ENCODE data around the gene GASK1A.

GASK1A gene

GRCh38 chr3:43015572-43015971 is 36.5 kb downstream of the GASK1A start:
- DNase-seq: no peak

DNA sequence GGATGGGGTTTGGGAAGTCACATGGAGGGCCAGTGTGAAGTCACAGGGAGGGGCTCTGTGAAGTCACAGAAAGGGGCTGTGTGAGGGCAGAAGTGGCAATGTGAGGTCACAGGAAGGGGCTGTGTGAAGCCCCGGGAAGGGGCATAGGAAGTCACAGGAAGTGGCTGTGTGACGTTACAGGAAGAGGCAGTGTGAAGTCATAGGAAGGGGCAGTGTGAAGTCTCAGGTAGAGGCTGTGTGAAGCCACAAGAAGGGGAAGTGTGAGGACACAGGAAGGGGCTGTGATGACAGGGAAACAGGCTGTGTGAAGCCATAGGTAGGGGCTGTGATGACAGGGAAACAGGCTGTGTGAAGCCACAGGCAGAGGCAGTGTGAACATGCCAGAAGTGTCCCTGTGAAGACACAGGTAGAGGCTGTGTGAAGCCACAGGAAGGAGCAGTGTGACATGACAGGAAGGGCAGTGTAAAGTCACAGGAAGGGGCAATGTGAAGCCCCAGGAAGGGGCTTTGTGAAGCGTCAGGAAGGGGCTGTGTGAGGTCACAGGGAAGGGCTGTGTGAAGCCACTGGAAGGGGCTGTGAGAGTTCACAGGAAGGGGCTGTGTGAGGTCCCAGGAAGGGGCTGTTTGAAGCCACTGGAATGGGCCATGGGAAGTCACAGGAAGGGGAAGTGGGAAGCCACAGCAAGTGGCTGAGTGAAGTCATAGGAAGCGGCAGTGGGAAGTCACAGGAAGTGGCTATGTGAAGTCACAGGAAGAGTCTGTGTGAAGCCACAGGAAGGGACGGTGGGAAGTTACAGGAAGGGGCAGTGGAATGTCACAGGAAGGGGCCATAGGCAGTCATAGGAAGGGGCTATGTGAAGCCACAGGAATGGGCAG is 37.1 kb downstream of the GASK1A start:
- DNase-seq: peak; percentile 52

GRCh38 chr3:43017004-43017403 is 37.9 kb downstream of the GASK1A start:
- DNase-seq: peak; percentile 26

- peak; percentile 31 for DNase-seq
Observed at GRCh38 chr3:43017593-43018195, 38.6 kb downstream of the GASK1A start.

DNA sequence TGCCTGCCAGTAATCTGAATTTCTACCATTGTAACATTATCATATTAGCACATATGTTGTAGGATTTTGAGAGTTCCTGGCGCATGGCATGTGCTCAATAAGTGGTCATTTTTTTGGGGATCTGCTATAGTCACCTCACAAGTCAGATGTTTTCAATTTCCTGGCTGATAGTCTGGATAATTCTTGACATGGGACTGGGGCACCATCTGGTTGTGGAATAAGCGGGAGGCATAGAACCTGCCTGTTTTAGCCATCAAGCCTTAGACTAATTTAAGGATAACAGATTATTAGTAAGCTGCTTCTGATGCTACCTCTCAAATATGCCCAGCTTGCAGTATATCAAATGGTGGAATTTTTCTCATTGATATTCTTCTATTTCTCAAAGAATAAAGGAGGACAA is 39.1 kb downstream of the GASK1A start:
- DNase-seq: no peak

DNA sequence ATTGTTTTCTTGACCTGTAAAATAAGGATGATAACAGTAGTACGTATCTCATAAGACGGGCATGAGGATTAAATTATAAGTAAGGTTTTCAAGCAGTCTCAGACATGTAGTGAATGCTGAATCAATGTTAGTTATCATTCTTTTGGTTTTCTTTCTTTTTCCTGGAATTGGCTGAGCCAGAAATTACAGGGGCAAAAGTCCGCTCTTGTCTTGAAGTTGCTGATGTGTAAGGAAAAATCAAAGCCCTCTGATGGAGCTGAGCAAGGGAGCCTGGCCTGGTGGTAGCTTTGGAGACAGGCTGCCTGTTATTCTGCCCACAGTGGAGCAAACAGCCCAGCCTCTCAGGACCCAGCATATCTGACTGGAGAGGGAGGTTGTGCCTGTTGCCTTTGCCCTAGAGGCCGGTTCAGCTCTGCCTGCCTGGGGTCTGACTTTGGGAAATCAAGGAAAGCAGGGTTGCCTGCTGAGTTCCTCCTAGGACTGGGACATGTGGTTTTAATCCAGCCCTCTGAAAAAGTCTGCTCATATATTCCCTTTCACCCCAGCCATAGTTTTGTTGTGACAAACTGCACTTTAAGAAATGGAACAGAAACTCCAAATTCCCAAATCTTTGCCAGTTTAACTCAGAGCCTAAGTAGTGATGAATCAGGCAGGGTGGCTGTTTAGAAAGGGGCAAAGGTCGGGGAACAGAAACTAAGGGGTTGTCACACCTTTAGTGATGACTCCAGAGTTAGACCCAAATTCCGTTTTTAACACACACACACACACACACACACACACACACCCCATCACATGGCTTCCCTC is 40.1 kb downstream of the GASK1A start:
- DNase-seq: no peak

GRCh38 chr3:43019826-43020225 is 40.7 kb downstream of the GASK1A start:
- DNase-seq: no peak

DNA sequence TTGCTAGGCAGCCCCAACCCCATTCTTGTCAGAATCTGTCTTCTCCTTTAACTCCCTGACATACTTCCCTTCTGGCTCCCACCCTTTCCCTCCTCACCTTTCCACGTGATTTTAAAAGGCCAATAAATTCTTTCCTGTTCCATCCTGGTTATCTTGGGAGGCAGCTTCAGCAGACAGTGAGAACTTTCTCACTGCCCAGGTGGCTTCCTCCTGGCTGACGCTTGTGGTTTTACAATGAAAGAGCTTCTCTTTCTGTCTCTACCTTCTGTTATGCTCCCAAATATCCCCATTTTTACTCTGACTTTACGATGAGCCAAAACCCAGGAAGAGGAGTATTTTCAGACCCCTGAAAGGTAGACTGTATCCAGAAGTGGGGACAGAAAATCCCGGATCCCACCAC is 42.1 kb downstream of the GASK1A start:
- no peak for DNase-seq

- DNase-seq: no peak
Observed at GRCh38 chr3:43022121-43022520, 43.0 kb downstream of the GASK1A start.

DNA sequence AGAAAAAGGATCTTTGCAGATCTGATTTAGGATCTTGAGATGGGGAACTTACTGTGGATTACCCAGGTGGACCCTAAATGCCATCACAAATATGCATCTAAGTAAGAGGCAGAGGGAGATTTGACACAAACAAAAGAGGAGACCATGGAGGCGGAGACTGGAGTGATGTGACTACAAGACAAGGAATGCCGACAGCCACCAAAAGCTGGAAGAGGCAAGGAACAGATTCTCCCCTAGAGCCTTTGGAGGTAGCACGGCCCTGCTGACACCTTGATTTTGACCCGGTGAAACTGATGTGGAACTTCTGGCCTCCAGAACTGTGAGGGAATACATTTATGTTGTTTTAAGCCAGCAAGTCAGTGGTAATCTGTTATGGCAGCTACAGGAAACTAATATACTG is 44.0 kb downstream of the GASK1A start:
- DNase-seq: no peak

DNA sequence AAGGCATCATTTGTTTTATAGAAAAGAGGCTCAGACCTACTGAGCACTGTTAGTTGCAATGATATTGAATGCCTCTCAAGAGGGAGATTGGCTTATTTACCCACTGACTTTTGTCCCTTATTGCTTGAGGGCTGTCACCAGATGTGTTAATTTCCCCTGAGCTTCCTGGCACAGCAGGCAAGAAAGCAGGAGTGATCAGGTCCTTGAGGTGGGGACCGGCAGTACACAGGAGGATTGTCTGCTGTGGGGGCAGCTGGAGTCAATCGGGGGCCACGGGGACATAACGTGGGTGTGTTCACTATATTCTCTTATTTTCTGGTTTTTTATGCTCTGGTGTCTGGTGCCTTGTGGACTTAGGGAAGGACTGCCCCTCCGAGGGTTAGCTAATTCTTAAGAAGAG is 44.6 kb downstream of the GASK1A start:
- peak; percentile 19 for DNase-seq

- peak; percentile 59 for DNase-seq
Observed at GRCh38 chr3:43024181-43024885, 45.2 kb downstream of the GASK1A start.

DNA sequence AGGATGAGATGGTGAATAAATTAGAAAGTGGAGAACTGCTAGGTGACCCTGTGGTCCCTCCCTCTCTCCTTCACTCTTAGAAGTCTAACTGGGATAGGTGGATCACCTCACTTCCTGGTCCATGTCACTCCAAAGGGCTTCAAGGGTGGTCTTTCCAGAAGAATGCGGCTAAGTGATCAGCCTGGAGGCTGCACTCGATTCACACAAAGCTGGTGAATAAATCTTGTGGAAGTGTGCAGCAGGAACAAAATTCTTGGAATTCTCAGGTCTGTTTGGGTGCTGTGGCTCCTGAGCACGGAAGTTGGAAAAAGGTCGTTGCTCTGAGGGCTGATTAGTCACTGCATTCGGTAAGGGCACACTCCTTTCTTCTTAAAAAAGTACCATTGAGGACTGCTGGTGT is 46.3 kb downstream of the GASK1A start:
- DNase-seq: no peak

DNA sequence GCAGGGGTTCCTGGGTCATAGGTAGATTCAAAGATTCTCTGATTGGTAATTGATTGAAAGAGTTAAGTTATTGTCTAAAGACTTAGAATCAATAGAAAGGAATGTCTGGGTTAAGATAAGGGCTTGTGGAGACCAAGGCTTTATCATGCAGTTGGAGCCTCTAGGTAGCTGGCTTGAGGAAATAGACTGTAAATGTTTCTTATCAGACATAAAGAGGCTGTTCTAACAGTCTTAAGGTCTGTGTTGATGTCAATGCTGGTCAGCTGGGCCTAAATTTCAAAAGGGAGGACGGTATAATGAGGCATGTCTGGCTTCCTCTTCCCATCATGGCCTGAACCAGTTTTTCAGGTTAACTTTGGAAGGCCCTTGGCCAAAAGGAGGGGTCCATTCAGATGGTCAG is 48.9 kb downstream of the GASK1A start:
- no peak for DNase-seq

GRCh38 chr3:43028678-43029490 is 49.8 kb downstream of the GASK1A start:
- no peak for DNase-seq

DNA sequence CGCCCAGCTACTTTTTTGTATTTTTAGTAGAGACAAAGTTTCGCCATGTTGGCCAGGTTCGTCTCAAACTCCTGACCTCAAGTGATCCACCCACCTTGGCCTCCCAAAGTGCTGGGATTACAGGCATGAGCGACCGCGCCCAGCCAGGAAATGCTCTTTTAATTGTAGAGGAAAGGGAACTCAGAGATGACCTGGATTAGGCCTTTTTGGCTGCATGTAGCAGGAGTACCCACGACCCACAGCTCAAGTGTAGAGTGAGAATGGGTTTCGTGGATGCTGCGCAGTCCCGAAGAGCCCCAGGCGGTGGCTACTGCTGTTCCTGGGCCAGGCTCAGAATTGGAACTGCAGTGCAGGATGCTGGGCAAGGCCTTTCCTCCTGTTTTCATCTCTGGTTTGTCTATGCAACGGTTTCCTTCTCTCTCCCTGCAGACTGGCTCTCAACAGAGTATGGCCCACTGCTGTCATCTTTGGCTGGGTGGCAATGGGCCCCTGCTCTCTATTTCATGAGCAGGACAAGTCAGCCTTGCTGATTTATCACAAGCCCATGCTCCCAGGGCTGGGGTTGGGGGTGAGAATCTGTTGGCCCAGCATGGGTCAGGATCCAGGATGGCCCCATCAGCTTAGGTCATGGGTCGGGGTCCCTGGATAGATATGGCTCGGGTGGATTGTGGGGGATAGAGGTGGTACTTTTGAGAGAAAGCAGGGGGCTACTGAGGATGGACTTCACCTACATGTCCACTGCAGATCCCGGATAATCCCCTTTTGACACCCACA is 51.2 kb downstream of the GASK1A start:
- no peak for DNase-seq

- no peak for DNase-seq
Observed at GRCh38 chr3:43031485-43031884, 52.4 kb downstream of the GASK1A start.

DNA sequence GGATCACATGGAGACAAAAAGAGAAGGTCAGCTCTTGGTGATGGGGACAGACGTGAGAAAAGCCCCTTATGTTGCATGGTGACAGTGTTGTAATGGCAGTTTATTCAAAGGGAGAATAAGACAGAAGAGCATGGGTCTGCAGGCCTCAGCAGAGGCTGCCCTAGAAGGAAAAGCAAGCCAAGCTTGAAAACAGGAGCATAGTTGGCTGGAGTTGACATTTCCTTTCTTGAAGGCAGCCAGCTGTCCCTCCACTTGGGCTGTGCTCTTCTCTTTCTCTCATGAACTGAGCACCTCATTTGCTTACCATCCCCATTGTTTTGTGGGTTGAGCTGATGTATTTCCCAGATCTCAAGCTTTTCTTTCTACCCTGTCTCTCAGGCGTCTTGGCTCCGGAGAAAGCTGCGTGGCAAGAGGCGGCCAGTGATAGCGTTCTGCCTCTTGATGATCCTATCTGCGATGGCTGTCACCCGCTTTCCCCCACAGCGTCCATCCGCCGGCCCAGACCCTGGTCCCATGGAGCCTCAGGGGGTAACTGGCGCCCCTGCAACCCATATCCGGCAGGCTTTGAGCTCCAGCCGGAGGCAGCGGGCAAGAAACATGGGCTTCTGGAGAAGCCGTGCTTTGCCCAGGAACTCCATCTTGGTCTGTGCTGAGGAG is 52.9 kb downstream of the GASK1A start:
- no peak for DNase-seq

DNA sequence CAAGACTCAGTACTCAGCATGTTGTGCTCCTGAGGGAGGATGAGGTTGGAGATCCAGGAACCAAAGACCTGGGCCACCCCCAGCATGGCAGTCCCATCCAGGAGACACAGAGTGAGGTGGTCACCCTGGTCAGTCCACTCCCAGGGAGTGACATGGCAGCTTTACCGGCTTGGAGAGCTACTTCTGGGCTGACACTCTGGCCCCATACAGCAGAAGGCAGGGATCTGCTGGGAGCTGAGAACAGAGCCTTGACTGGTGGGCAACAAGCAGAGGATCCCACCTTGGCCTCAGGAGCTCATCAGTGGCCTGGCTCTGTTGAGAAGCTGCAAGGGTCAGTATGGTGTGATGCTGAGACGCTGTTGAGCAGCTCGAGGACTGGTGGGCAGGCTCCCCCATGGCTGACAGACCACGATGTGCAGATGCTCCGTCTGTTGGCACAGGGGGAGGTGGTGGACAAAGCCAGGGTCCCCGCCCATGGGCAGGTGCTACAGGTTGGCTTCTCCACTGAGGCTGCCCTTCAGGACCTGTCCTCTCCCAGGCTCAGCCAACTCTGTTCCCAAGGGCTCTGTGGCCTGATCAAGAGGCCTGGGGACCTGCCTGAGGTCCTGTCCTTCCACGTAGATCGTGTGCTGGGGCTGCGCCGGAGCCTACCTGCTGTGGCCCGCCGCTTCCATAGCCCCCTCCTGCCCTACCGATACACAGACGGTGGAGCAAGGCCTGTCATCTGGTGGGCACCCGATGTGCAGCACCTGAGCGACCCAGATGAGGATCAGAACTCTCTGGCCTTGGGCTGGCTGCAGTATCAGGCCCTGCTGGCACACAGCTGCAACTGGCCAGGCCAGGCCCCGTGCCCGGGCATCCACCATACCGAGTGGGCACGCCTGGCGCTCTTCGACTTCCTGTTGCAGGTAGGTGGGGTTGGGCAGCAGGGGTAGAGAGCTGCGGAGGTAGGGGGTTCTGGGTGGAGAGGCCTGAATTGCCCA is 53.8 kb downstream of the GASK1A start:
- no peak for DNase-seq

- DNase-seq: no peak
Observed at GRCh38 chr3:43034200-43034599, 55.1 kb downstream of the GASK1A start.

All from CD4-positive, alpha-beta T cell treated with Interleukin-21 for 1 hour (primary cell).